ENCODE measurements around the gene ANKMY1.
A peak's percentile ranks its signal among the peaks of the same experiment; 100 is the strongest.

Gene ANKMY1

DNA sequence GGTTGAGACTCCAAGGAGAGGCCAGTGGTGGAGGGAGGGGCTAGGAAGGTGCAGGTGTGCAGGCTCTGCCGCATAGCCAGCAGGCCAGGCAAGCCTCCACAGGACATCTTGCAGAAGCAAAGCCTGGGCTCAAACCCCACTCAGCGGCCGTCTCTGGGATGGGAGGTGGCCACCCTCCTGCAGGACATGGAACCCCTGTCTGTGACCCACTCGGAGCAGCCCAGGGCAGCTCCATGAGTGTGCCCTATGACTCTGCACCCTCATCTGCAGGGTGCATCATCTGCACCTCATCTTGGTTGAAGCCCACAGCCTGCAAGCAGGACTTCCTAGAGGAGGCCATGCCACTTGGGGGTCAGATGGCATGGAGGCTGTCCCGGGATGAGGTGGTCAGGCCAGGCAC, 76.1 kb downstream of the ANKMY1 start:
- FAIRE-seq, result no peak
- no peak for DNase-seq (ENCODE audit: insufficient read length, low spot score)

DNA sequence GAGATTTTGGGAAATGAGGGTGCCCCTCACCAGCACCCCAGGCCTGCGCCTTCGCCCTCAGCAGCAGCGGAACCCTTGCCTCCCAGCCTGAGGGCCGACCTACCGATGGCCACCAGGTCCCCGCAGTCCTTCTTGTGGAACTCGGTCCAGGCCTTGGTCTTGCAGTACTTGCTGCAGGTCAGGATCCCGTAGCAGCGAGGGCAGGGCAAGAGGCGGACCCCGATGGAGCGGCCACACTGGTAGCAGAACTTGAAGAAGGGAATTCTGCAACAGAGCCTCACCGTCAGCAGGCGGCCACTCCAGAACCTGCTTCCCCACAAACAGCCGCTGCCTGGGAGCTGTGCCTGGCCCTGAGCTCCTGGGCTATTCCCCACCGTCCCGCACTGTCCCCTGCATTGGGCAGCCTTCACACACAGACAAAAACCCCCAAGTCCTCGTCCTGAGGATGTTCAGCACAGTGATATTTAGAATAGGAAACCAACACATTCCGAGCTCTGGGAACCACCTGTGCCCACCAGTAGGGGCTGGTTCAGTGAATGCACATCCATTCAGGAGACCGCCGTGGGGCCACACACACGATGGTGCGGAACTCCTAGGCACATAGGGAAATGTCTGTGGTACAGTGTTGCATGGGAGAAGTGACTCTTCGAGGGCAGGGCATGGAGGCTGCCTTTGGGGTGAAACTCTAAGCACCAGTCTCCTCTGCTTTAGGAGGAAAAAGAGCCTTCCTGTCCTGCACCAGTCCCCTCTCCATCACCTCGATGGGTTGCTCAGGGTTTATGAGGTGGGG, 76.8 kb downstream of the ANKMY1 start:
- FAIRE-seq, result no peak
- DNase-seq (ENCODE audit: insufficient read length, low spot score), result no peak

DNA sequence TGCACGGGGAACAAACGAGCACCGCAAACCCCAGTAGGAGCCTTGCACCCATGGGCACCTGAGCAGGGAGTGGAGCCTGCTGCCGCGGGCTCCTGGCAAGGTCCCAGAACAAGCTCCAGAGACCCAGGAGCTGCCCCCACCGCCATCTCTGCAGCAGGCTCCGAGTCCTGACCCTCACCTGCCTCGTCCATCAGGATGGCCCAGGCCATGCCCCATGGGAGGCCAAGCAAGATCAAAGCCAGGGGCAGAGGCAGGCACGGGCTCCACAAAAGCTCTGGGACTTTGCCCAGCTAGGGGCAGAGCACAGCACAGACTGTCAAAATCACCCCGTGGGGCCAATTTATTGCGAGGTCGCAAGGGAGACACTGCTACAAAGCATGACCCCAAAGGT, 78.7 kb downstream of the ANKMY1 start:
- DNase-seq (ENCODE audit: insufficient read length, low spot score), result no peak
- FAIRE-seq, result no peak

DNA sequence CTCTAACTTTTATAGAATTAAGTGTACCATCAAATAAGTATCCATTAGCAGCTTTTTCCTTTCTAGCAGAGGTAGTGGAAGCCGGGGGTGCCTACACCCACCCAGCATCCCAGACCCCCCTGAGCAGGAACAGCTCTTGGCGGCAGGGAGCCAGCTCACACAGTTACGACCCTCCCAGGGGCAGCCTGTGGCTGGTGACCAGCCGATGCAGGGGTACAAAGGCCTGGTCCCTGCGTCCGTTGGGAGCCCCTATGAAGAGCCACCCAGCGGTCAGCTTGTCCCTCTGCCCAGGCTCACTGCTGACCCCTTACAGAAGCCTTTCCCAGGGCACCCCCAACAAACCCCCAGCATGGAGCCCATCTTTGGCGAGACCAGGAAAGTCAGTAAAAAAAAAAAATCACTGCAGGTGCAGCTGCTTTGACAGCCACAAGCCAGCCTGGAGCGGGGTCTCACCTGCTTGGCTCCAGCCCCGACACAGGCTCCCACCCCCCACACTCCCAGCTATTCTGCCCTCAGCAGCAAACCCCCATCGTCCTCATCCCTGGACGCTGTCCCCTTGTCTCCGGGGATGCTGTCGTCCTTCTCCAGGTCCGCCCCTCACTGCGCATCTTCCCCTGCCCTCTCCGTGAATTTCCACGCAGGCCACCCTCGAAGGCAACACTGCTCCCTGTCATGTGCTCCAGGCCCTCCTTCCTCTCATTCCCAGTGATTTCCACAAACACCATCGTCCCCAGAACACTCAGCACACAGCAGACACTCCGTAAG, 79.3 kb downstream of the ANKMY1 start:
- FAIRE-seq (no peak), DNase-seq (ENCODE audit: insufficient read length, low spot score) (no peak)

DNA sequence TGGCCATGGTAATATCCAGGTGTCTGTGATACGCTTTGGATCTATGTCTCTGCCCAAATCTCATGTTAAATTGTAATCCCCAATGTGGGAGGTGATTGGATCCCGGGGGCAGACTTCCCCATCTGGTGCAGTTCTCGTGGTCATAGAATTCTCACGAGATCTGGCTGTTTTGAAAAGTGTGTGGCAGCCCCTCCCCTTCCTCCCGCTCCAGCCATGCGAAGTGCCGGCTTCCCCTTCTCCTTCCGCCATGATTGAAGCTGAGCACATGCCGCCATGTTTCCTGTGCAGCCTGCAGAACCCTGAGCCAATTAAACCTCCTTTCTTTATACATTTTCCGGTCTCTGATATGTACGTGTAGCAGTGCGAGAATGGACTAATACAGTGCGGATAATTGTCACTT, 79.9 kb downstream of the ANKMY1 start:
- DNase-seq (ENCODE audit: insufficient read length, low spot score), result no peak

DNA sequence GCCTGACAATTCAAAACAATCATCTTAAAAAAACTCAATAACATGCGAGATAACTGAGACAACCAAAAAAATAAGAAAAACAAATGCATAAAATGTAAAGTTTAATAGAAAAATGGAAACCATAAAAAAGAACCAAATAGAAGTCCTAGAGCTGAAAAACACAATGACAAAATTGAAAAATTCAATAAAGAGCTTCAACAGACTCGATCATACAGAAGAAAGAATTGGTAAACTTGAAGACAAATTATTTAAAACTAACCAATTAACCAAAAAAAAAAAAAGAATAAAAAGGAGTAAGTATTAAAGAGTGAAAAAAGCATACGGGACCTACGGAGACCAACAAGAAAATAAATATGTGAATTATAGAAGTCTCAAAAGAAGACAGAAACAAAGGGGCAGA, 84.6 kb downstream of the ANKMY1 start:
- FAIRE-seq, result no peak
- DNase-seq (ENCODE audit: insufficient read length, low spot score), result no peak

More for the DNA sequence above, 79.9 kb downstream of the ANKMY1 start:
- FAIRE-seq, result no peak

DNA sequence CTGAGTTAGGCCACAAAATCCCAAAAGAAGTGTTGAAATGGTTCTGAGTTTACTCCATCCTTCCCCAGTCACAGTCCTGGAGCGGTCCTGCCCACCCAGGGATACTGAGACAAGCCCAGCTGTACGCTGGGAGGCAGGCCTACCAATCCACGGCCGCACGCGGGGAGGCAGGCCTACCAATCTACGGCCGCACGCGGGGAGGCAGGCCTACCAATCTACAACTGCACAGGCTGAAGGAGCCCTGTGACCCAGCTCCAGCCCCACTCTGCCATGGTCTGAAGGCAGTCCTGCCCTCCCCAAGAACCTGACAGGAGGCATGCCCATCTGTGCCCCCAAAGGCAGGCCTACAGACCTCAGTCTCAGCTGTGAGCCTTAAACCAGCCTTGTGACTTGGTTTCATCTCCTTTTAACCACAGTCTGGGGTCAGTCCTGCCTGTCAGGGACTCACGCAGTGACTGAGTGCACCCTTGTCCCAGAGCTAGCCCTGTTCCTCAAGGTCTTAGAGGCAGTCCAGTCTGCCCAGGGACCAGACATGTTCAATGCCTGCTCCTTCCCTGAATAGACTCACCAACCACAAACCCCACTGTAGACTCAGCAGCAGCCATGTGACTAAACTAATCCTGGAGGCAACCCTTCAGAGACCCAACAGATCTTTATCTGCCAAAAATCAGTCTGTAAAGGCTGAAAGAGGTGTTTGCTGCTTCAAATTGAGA, 85.6 kb downstream of the ANKMY1 start:
- DNase-seq (ENCODE audit: insufficient read length, low spot score), result no peak

DNA sequence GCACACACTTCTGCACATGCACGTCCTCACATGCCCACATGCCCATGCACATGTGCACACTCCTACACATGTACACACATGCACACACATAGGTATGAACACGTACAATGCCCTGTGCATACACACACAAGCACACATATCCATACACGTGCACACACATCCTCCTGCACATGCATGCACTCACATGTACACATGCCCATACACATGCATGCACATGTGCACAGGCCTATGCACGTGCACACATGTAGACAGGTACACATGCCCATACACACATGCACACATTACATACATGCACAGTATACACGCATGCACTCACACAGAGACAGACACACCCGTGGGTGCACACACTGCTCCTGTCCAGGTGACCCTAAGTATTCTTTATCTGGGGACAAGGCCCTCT, 88.0 kb downstream of the ANKMY1 start:
- FAIRE-seq, result peak; percentile 92

More for the DNA sequence above, 85.6 kb downstream of the ANKMY1 start:
- no peak for FAIRE-seq

DNA sequence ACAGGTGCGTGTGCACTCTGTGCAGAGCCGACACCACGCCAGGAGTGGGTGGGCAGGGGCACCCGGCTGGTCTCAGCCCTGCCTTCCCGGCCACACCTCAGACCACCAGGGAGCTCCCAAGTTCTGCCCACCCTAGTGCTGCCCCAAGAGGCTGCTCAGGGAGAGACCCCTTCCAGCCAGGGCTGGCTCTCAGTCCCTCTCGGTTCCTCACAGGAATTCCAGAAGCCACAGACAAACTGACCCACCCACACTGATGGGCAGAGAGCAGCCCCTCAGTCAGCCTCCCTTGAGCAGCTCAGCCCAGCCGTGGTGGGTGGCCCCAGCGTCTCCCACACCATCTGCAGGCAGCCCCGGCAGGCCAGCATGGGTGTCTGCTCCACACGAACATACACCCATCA, 88.5 kb downstream of the ANKMY1 start:
- no peak for DNase-seq (ENCODE audit: insufficient read length, low spot score)
- FAIRE-seq, result no peak

More for the DNA sequence above, 88.0 kb downstream of the ANKMY1 start:
- DNase-seq (ENCODE audit: insufficient read length, low spot score), result no peak

DNA sequence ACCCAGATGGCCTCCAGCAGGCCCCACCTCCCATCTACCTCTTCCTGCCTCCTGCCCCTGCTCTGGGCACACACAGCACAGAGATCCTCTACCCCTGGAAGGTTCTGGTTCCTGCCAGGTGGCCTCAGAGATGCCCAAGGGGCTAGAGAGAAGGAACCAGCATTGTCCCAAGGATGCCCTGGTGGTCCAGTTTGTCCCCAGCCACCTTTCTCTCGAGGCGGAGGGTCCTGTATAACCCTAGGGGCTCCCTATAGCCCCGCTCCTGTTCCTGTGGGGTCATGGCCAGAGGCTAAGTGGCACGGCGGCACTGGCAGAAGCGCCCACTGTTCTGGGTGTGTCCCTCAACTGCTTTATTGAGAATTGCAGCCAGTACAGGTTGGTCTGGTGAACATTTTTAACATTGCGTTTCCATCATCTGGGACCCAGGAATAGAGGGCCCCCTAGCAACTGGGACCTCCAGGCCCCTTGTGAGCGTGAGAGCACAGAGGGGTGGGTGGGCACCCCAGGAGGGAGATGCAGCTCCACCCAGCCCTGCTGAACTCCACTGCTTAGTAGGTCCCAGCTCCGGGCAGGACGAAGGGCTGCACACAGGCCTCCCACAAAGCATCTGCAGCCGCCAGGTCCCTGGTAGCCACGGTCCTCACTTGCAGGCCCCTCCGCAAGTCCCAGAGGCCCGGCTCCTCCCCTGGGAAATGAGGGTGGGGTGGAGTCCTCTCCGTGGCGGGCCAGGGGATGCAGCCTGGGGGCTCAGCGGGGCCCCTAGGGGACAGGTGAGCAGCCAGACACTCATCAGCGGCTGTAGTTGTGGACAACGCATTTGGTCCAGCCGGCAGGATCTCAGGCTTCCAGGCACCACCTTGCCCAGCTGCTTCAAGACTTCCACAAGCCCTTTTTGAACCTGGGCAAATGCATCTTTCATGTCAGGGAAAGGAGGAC, 89.2 kb downstream of the ANKMY1 start:
- DNase-seq (ENCODE audit: insufficient read length, low spot score) (no peak), FAIRE-seq (no peak)

DNA sequence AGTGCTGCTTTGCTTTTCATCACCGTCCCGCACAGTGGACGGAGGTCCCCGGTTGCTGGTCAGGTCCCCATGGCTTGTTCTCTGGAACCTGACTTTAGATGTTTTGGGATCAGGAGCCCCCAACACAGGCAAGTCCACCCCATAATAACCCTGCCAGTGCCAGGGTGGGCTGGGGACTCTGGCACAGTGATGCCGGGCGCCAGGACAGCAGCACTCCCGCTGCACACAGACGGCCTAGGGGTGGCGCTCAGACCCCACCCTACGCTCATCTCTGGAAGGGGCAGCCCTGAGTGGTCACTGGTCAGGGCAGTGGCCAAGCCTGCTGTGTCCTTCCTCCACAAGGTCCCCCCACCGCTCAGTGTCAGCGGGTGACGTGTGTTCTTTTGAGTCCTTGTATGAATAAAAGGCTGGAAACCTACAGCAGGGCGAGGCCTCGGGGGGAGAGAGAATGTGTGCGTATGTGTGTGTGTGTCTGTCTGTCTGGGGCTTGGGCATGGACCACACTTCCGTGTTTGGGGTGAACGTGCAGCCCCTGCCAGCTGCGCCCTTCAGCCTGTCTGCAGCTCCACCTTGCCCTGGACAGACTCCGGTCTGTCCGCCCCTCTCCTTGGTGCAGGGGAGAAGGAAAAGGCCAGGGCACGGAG, 90.0 kb downstream of the ANKMY1 start:
- FAIRE-seq, result no peak
- DNase-seq (ENCODE audit: insufficient read length, low spot score), result no peak

DNA sequence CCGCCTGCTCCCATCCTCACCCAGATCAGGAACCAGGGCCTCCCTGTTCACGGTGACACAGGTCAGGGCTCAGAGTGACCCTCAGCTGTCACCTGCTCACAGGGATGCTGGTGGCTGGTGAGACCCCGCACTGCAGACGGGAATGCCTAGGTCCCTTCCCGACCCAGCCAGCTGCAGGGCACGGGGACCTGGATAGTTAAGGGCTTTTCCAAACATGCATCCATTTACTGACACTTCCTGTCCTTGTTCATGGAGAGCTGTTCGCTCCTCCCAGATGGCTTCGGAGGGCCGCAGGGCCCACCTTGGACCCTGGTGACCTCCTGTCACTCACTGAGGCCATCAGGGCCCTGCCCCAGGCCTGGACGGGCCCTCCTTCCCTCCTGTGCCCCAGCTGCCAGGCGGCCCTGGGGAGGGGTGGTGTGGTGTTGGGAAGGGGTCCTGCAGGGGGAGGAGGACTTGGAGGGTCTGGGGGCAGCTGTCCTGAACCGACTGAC, 90.6 kb downstream of the ANKMY1 start:
- DNase-seq (ENCODE audit: insufficient read length, low spot score), result no peak
- FAIRE-seq, result no peak

DNA sequence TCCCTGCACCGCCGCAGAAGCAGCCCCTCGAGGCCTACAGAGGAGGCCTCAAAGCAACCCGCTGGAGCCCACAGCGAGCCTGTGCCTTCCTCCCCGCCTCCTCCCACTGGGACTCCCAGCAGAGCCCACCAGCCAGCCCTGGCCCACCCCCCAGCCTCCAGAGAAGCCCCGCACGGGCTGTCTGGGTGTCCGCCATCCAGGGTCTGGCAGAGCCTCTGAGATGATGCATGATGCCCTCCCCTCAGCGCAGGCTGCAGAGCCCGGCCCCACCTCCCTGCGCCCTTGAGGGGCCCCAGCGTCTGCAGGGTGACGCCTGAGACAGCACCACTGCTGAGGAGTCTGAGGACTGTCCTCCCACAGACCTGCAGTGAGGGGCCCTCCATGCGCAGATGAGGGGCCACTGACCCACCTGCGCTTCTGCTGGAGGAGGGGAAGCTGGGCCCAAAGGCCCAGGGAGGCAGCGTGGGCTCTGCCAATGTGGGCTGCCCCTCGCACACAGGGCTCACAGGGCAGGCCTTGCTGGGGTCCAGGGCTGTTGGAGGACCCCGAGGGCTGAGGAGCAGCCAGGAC, 91.1 kb downstream of the ANKMY1 start:
- DNase-seq (ENCODE audit: insufficient read length, low spot score) (no peak), FAIRE-seq (no peak)

DNA sequence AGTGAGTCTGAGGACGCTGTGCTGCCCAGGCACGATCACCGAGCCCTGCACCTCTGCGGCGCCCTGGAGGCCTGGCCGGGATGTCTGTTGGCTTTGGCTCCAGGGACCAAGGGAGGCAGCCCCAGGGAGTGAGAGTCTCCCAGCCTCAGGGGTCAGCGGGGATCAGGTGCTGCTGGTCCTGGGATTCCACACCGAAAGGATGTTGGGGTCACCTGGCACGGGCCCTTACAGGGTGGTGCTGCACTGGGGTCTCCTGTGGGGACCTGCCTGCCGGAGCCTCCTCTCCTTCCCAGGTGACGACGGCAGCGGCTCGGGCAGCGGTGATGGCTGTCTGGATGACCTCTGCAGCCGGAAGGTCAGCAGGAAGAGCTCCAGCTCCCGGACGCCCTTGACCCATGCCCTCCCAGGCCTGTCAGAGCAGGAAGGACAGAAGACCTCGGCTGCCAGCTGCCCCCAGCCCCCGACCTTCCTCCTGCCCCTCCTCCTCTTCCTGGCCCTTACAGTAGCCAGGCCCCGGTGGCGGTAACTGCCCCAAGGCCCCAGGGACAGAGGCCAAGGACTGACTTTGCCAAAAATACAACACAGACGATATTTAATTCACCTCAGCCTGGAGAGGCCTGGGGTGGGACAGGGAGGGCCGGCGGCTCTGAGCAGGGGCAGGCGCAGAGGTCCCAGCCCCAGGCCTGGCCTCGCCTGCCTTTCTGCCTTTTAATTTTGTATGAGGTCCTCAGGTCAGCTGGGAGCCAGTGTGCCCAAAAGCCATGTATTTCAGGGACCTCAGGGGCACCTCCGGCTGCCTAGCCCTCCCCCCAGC, 91.8 kb downstream of the ANKMY1 start:
- FAIRE-seq (no peak), DNase-seq (ENCODE audit: insufficient read length, low spot score) (no peak)

DNA sequence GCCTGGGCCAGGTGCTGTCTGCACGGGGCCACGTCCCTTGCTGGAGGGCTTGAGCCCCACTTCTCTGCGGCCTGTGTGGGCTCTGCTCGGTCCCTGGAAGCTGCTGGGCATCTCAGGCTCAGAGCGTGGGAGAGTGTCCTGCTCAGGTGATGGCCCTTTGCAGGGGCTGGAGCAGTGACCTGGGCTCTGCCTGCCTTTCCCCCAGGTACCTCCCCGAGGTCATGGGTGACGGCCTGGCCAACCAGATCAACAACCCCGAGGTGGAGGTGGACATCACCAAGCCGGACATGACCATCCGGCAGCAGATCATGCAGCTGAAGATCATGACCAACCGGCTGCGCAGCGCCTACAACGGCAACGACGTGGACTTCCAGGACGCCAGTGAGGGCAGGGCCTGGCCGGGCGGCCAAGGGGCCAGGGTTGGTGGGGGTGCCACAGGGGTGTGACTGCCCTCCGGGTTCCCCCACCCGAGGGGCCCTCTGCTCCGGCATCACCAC, 92.5 kb downstream of the ANKMY1 start:
- no peak for DNase-seq (ENCODE audit: insufficient read length, low spot score)
- no peak for FAIRE-seq

DNA sequence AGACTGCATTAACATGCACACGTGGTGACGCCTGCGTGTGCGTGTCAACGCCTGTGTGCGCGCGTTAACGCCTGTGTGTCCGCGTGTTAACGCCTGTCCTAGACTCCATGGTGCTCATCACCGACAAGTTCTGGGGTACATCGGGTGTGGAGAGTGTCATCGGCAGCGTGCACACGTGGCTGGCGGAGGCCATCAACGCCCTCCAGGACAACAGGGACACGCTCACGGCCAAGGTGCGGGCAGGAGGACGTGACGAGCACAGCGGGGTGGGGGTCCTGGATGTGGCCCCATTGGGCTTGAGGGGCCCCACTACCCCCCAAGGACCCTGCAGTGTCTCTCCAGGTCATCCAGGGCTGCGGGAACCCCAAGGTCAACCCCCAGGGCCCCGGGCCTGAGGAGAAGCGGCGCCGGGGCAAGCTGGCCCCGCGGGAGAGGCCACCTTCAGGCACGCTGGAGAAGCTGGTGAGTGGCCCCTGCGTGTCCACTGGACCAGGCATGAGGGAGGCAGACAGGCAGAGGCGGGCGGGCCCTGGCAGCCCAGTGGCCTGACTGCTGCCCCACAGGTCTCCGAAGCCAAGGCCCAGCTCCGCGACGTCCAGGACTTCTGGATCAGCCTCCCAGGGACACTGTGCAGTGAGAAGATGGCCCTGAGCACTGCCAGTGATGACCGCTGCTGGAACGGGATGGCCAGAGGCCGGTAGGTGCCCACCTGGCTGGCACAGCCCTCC, 93.1 kb downstream of the ANKMY1 start:
- FAIRE-seq (peak; percentile 13), DNase-seq (ENCODE audit: insufficient read length, low spot score) (no peak)

DNA sequence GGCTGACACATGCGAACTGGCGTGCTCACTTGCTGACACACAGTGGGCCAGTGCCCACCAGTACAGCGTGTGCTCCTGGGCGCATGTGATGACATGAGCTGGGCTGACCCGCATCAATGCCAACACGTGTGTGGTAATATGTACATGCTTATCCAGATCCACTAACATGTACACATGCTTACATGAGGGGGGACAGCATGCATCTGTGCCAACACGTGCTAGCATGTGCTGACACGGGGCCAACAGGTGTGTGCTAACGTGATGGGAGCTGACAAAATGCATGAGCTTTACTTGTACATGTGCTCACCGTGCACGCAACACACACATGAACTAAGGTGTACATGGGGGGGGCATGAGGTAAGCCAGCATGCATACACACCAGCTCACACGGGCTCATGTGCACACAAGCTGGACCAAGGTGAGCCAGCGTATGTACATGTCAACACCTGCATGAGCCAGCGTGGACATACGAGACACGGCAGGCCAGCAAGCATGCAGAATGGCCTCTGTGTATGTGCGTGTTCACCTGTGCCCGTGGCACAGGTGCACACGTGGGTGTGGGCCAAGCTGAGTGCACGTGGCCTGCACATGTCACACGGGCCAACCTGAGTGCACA, 93.8 kb downstream of the ANKMY1 start:
- FAIRE-seq (peak; percentile 90), DNase-seq (ENCODE audit: insufficient read length, low spot score) (no peak)
